ENCODE measurements around the gene EPRS1. TPM values are rescaled to one million over a fixed set of nuclear protein-coding genes. Genes with fewer than 3 reads are reported as not detected.

EPRS1 gene
- total RNA-seq, 1 experiment from 2014 or later = 182 TPM

DNA sequence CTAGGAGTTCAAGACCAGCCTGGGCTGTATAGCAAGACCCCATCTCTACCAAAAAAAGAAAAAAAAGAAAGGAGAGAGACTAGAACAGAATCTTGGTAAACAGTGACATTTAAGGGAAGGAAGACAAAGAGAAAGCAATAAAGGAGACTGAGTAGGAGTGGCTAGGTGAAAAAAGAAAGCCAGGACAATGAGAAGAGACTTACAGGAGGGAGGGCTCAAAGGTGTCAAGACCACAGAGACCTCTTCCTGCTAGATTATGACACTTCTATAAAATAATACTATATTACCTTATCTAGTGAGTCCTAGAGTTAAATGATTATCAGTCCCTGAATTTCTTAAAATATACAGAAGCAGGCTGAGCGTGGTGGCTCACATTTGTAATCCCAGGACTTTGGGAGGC is 10.1 kb upstream of the EPRS1 start:
- H3K27me3 ChIP-seq (ENCODE audit: insufficient read depth, low read depth) = no peaks in the 10 kb centered on the region
- H3K9me3 ChIP-seq (ENCODE audit: insufficient read depth, low read depth) = no peaks in the 10 kb centered on the region
- H3K4me3 ChIP-seq = no peak overlapping the region
- H3K4me1 ChIP-seq (replicated peaks; ENCODE audit: insufficient read depth) = no peaks in the 10 kb centered on the region
- DNase-seq = no peak
- BruUV-seq (replicated peaks) = no TSS peak
- no peak overlapping the region for H2AFZ ChIP-seq
- intact Hi-C loops (cut with micrococcal nuclease; ENCODE audit: unreplicated experiment) = no loop called here
- H3K9me2 ChIP-seq (ENCODE audit: insufficient read depth) = no peaks in the 10 kb centered on the region
- TF ChIP-seq CTCF (conservative IDR thresholded peaks at IDR 0.05) (no peak), EZH2 (IDR thresholded peaks at IDR 0.05; ENCODE audit: low read depth) (no peak)
- no peak overlapping the region for H3K4me2 ChIP-seq
- no peaks in the 10 kb centered on the region for H3K79me2 ChIP-seq (ENCODE audit: low read depth)
- ChIA-PET CTCF (no interaction called here), POLR2A (ENCODE audit: unreplicated experiment) (no interaction called here)
- H3K27ac ChIP-seq = no peak overlapping the region
- H3F3A ChIP-seq (ENCODE audit: insufficient read depth, low read depth) = no peaks in the 10 kb centered on the region; the same call in 1 of the 2 replicates
- no peaks in the 10 kb centered on the region for H3K36me3 ChIP-seq (ENCODE audit: low read depth)
- H4K20me1 ChIP-seq (ENCODE audit: insufficient read depth) = no peaks in the 10 kb centered on the region

GRCh38 chr1:220045356-220046051 is 801 bp downstream of the EPRS1 start:
- Histone ChIP-seq H3F3A (ENCODE audit: insufficient read depth, low read depth) (peaks cover 11% of the 10 kb centered on the region), H3K4me2 (peak overlapping the region; percentile 83), H3K79me2 (ENCODE audit: low read depth) (peaks cover 56% of the 10 kb centered on the region), H3K36me3 (ENCODE audit: low read depth) (0 out of 2 replicates have a peak, but pooled peaks cover 8% of the 10 kb centered on the region), H2AFZ (peak overlapping the region; percentile 83), H3K4me1 (replicated peaks; ENCODE audit: insufficient read depth) (peaks cover 25% of the 10 kb centered on the region), H3K9me2 (ENCODE audit: insufficient read depth) (no peaks in the 10 kb centered on the region), H4K20me1 (ENCODE audit: insufficient read depth) (peaks cover 35% of the 10 kb centered on the region), H3K27me3 (ENCODE audit: insufficient read depth, low read depth) (no peaks in the 10 kb centered on the region), H3K4me3 (peak overlapping the region; percentile 95), H3K9me3 (ENCODE audit: insufficient read depth, low read depth) (no peaks in the 10 kb centered on the region), H3K27ac (peak overlapping the region; percentile 87)
- BruUV-seq (replicated peaks) = no TSS peak
- POLR2A ChIA-PET (ENCODE audit: unreplicated experiment) = interaction anchor here (0.6 kb wide), 1 partner anchor 49 kb away, joined by 3 read pairs; no protein-coding TSS in a partner anchor
- intact Hi-C loops (cut with micrococcal nuclease; ENCODE audit: unreplicated experiment) = loop anchor here (1.0 to 10.0 kb wide), 3 partner anchors 44 to 749 kb away; partner anchors contain the start of genes BPNT1 and IARS2
- TF ChIP-seq EZH2 (IDR thresholded peaks at IDR 0.05; ENCODE audit: low read depth) (no peak), CTCF (conservative IDR thresholded peaks at IDR 0.05) (no peak)
- CTCF ChIA-PET = no interaction called here
- DNase-seq = peak in 1 of 2 experiments; percentile 2

GRCh38 chr1:220044678-220045355 is 1.5 kb downstream of the EPRS1 start:
- Histone ChIP-seq H3K27ac (no peak overlapping the region), H3K4me2 (peak overlapping the region; percentile 83), H3K9me3 (ENCODE audit: insufficient read depth, low read depth) (no peaks in the 10 kb centered on the region), H3F3A (ENCODE audit: insufficient read depth, low read depth) (peaks cover 11% of the 10 kb centered on the region), H3K4me1 (replicated peaks; ENCODE audit: insufficient read depth) (peaks cover 25% of the 10 kb centered on the region), H4K20me1 (ENCODE audit: insufficient read depth) (peaks cover 39% of the 10 kb centered on the region), H3K4me3 (peak overlapping the region; percentile 95), H3K79me2 (ENCODE audit: low read depth) (peaks cover 63% of the 10 kb centered on the region), H3K9me2 (ENCODE audit: insufficient read depth) (no peaks in the 10 kb centered on the region), H3K36me3 (ENCODE audit: low read depth) (0 out of 2 replicates have a peak, but pooled peaks cover 12% of the 10 kb centered on the region), H2AFZ (no peak overlapping the region), H3K27me3 (ENCODE audit: insufficient read depth, low read depth) (no peaks in the 10 kb centered on the region)
- BruUV-seq (replicated peaks) = no TSS peak
- POLR2A ChIA-PET (ENCODE audit: unreplicated experiment) = no interaction called here
- intact Hi-C loops (cut with micrococcal nuclease; ENCODE audit: unreplicated experiment) = loop anchor here (10.0 kb wide), 1 partner anchor 750 kb away; no protein-coding TSS in a partner anchor
- DNase-seq = no peak
- TF ChIP-seq CTCF (conservative IDR thresholded peaks at IDR 0.05) (no peak), EZH2 (IDR thresholded peaks at IDR 0.05; ENCODE audit: low read depth) (no peak)
- CTCF ChIA-PET = interaction anchor here (0.6 kb wide), 1 partner anchor 712 kb away, joined by 3 read pairs; no protein-coding TSS in a partner anchor
